GM12878 (cell line): Measurements from ENCODE around the gene AKT1. TPM values are rescaled to one million over a fixed set of nuclear protein-coding genes. Genes with fewer than 3 reads are reported as not detected.

Source experiments
- ATAC-seq: fragments of 200-7000 bp; cut with Tn5 transposase; 3 replicates; pipeline ENCODE4 v1.9.1; 2020; ENCODE audit warnings: mild to moderate bottlenecking, moderate library complexity
- BruUV-seq: library from RNA; stranded (reverse); fragments of 400-500 nt; replicated peaks from 2 replicates; lab custom pipeline; 2021; lab: Mats Ljungman, UMichigan
- CTCF ChIA-PET: fragments of 300-600 bp; sonication (Branson Sonifier 250); formaldehyde crosslinking; extraction: SDS; loops from one replicate; lab custom pipeline; 2021; ENCODE audit warnings: inconsistent platforms; lab: Yijun Ruan, JAX
- POLR2A ChIA-PET: fragments of 350-600 bp; formaldehyde crosslinking; extraction: SDS; loops from one replicate; lab custom pipeline; 2021; ENCODE audit warnings: inconsistent platforms; lab: Charles Lee
- RAD21 ChIA-PET: fragments of 300-600 bp; sonication (Branson Sonifier 250); formaldehyde crosslinking; loops from one replicate; lab custom pipeline; 2023; ENCODE audit warnings: antibody characterized with exemption; ENCODE audit not compliant: unreplicated experiment; lab: Charles Lee
- SMC1A ChIA-PET: fragments of 300-600 bp; sonication (Branson Sonifier 250); formaldehyde crosslinking; loops from one replicate; lab custom pipeline; 2023; ENCODE audit not compliant: unreplicated experiment, uncharacterized antibody; lab: Charles Lee
- DNase-seq: peaks from one replicate; pipeline ENCODE4 v3.0.0-alpha.2; 2011; ENCODE audit warnings: low read depth, low spot score
- FAIRE-seq: peaks from 3 replicates; lab custom pipeline; 2011; peaks lifted over from hg19 to GRCh38; lab: Jason Lieb, UNC
- H2AFZ ChIP-seq: 2 replicates; pipeline ENCODE4 v1.6.0; 2011; ENCODE audit warnings: low read depth, low read length, control low read depth; ENCODE audit not compliant: control insufficient read depth
- H3K27ac ChIP-seq: 2 replicates; pipeline ENCODE4 v1.5.1; 2011; ENCODE audit warnings: control low read depth; ENCODE audit not compliant: control insufficient read depth, insufficient read depth
- H3K27me3 ChIP-seq, 2 experiments: replicated peaks in 1 of 2; 2 replicates each; pipeline versions ENCODE4 v1.6.0 to v1.6.1; 2011; ENCODE audit warnings: low read length in 1 of 2; ENCODE audit not compliant: control insufficient read depth in 2 of 2, insufficient read depth in 2 of 2
- H3K36me3 ChIP-seq, 2 experiments: 2 replicates each; pipeline ENCODE4 v1.5.1; 2011; ENCODE audit warnings: low read length in 1 of 2; ENCODE audit not compliant: control insufficient read depth in 2 of 2, insufficient read depth in 2 of 2
- H3K4me1 ChIP-seq: 2 replicates; pipeline ENCODE4 v1.6.1; 2011; ENCODE audit warnings: mild to moderate bottlenecking, low read length, moderate library complexity, mixed read lengths; ENCODE audit not compliant: control insufficient read depth, insufficient read depth
- H3K4me2 ChIP-seq: 2 replicates; pipeline ENCODE4 v1.6.0; 2011; ENCODE audit warnings: control low read depth; ENCODE audit not compliant: control insufficient read depth, insufficient read depth
- H3K4me3 ChIP-seq: fragments of 200-600 bp; sonication (generic); 2 replicates; pipeline ENCODE4 v1.5.1; 2016
- H3K79me2 ChIP-seq: 2 replicates; pipeline ENCODE4 v1.6.0; 2011; ENCODE audit warnings: low read length; ENCODE audit not compliant: control insufficient read depth, insufficient read depth
- H3K9ac ChIP-seq: 2 replicates; pipeline ENCODE4 v1.8.0; 2011; ENCODE audit warnings: low read length, control low read depth, mixed read lengths; ENCODE audit not compliant: control insufficient read depth, insufficient read depth
- H3K9me3 ChIP-seq: replicated peaks from 3 replicates; pipeline ENCODE4 v1.5.1; 2011; ENCODE audit warnings: mild to moderate bottlenecking, low read length; ENCODE audit not compliant: control insufficient read depth, insufficient read depth
- H4K20me1 ChIP-seq: 2 replicates; pipeline ENCODE4 v1.6.0; 2011; ENCODE audit not compliant: control insufficient read depth, insufficient read depth
- BRCA1 ChIP-seq: IDR thresholded peaks from 2 replicates; pipeline ENCODE4 v1.6.1; 2011; ENCODE audit warnings: low read depth, low read length, improper control_type of control experiment
- FOXK2 ChIP-seq: fragments of 450-650 bp; IDR thresholded peaks from 2 replicates; pipeline ENCODE4 v1.6.1; 2017; ENCODE audit warnings: mild to moderate bottlenecking, moderate library complexity
- SIN3A ChIP-seq: IDR thresholded peaks from 2 replicates; pipeline ENCODE4 v1.6.1; 2012; ENCODE audit warnings: low read depth, low read length, improper control_type of control experiment
- STAT1 ChIP-seq: fragments of 450-650 bp; conservative IDR thresholded peaks from 2 replicates; pipeline ENCODE4 v1.6.1; 2014; ENCODE audit warnings: antibody characterized with exemption, mild to moderate bottlenecking
- TCF3 ChIP-seq: IDR thresholded peaks from 2 replicates; pipeline ENCODE4 v1.6.1; 2012; ENCODE audit warnings: low read depth, mild to moderate bottlenecking, low read length, borderline replicate concordance; ENCODE audit not compliant: insufficient read depth
- WGBS: methylation state at CpG from one replicate; pipeline ENCODE4 v1.1.6; 2016; ENCODE audit warnings: low lambda C conversion rate; ENCODE audit not compliant: insufficient replicate concordance, insufficient coverage; ENCODE audit errors: missing lambda C conversion rate; 5-methylcytosine and 5-hydroxymethylcytosine counted together
- in situ Hi-C: fragments of 300-500 bp; cut with MboI; formaldehyde crosslinking; loops from 9 replicates; pipeline ENCODE4 v1.14.3; 2018; ENCODE audit warnings: mixed read lengths
- intact Hi-C: fragments of 100-400 bp; cut with micrococcal nuclease; formaldehyde crosslinking; loops from one replicate; pipeline ENCODE4 v1.14.2; 2022; ENCODE audit not compliant: unreplicated experiment
- polyA plus RNA-seq, 11 experiments: library from polyadenylated mRNA; depleted of rRNA in 4 of 11; unstranded in 6 of 11; stranded (reverse) in 5 of 11; fragments of >200 nt; fragmentation: Nextera tagmentation in 4 of 11; fragmentation: Illumina TruSeq in 1 of 11; extraction: Ambion mirVana in 4 of 11; extraction: Trizol in 1 of 11; gene quantifications; 1 replicate in 1 of 11; 2 replicates in 10 of 11; pipeline versions ENCODE4 v1.2.1 to v1.2.3, GENCODE V29; 2011 to 2016; ENCODE audit warnings: inconsistent platforms in 2 of 11, missing spikeins in 2 of 11, low read depth in 1 of 11
- total RNA-seq, 4 experiments: library from RNA; depleted of rRNA in 3 of 4; stranded (reverse); fragments of >200 nt in 3 of 4; fragmentation: Illumina TruSeq in 1 of 4; extraction: Trizol in 1 of 4; gene quantifications; 2 replicates each; pipeline versions ENCODE4 v1.2.1 to v1.2.3, GENCODE V29; 2013 to 2021
- TF ChIP-seq, protein P1 (sequence below): IDR thresholded peaks from 2 replicates; pipeline ENCODE4 v1.6.1; 2011; ENCODE audit warnings: low read depth, low read length, improper control_type of control experiment, borderline replicate concordance

The AKT1 gene
- total and polyA plus RNA-seq, 10 of the 15 experiments (the other 5 are each of a cell fraction or from before 2014, with no cell fraction given): 0.63 to 110 (median 58.9) TPM

DNA sequence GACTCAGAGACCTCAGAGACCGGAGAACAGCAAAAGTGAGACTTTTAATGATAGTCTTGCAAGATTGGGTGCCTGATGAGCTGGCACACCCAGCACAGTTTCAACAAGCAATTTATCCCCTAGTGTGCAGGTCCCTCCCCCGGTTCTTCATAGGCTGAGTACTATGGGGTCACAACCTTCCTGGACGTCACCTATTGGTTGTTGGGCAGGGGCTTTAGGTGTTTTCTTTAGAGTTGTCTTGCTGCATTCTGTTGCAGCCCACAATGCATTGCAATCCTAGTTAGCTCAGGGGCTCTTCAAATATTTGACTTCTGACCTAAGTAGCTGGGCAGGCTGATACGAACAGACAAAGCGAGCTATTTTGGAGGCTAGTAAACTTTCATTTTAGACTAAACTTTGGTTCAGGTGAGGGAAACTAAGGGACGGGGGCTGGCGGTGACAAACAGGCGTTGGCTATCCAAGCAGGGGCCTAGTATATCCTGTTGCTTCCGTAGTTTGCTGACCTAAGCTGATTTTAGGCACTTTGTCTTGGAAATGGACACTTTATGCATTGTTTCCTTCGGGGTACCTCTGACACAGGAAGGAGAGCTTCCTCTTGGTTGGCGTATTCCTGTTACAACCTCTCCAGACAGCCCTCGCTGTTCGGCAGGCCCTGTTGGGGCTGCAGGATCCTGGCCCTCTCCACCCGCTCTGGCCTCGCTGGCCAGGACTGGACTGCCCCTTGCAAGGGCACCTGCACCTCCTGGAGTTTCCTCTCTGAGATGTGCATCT is 28.5 kb downstream of the AKT1 start:
- Histone ChIP-seq H3K4me2 (no peak overlapping the region), H3K4me1 (no peaks in the 10 kb centered on the region; the same call in 1 of the 2 replicates), H3K4me3 (no peak overlapping the region), H3K27me3 (no peaks in the 10 kb centered on the region), H3K36me3 (peaks cover 4 to 10% of the 10 kb centered on the region in 2 experiments; a peak in 3 of 4 replicates), H3K27ac (no peak overlapping the region), H3K79me2 (no peaks in the 10 kb centered on the region), H3K9me3 (no peaks in the 10 kb centered on the region; the same call in 2 of the 3 replicates), H4K20me1 (no peaks in the 10 kb centered on the region), H3K9ac (no peak overlapping the region), H2AFZ (no peak overlapping the region)
- WGBS: 92% methylated on average over 15 of the region's 15 CpGs
- ChIA-PET RAD21 (interaction anchor here (0.9 kb wide), 1 partner anchor 59 kb away, joined by 4 read pairs; no protein-coding TSS in a partner anchor), SMC1A (interaction anchor here (2.0 kb wide), 1 partner anchor 14 kb away, joined by 5 read pairs; the partner anchor contains the start of gene SIVA1), CTCF (interaction anchor here (0.8 to 3.0 kb wide), 5 partner anchors 14 to 315 kb away, joined by 3 to 48 read pairs (median 4); partner anchors contain the start of gene SIVA1), POLR2A (no interaction called here)
- BruUV-seq: no TSS peak
- no peak for ATAC-seq
- no peak for DNase-seq
- in situ Hi-C loops: loop anchor here (5.0 kb wide), 1 partner anchor 55 kb away; no protein-coding TSS in a partner anchor
- no peak for FAIRE-seq
- intact Hi-C loops: no loop called here
- TF ChIP-seq STAT1 (no peak), SIN3A (no peak), TCF3 (no peak), FOXK2 (no peak), BRCA1 (no peak)
- TF ChIP-seq, protein P1, sequence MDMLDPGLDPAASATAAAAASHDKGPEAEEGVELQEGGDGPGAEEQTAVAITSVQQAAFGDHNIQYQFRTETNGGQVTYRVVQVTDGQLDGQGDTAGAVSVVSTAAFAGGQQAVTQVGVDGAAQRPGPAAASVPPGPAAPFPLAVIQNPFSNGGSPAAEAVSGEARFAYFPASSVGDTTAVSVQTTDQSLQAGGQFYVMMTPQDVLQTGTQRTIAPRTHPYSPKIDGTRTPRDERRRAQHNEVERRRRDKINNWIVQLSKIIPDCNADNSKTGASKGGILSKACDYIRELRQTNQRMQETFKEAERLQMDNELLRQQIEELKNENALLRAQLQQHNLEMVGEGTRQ: no peak
